ENCODE results near the gene RUFY4.

GRCh38 chr2:218023636-218024035, 45.4 kb upstream of the RUFY4 start:
- no peak for TF ChIP-seq CTCF (IDR thresholded peaks at IDR 0.05)
- no peak for TF ChIP-seq POLR2A (IDR thresholded peaks at IDR 0.05)

All from body of pancreas (tissue), 4 donors.